T1000 (cell line): ENCODE results near the gene WFIKKN1.
A peak's percentile ranks its signal among the peaks of the same experiment; 100 is the strongest.

ENCODE experiments used
- DNase-seq: peaks from one replicate; lab custom pipeline; 2025; ENCODE audit warnings: mixed read lengths; lab: John Stamatoyannopoulos, UW

Gene WFIKKN1

GRCh38 chr16:674214-674881, 43.6 kb downstream of the WFIKKN1 start:
- DNase-seq: no peak

GRCh38 chr16:674968-675883, 44.4 kb downstream of the WFIKKN1 start, which contains the start of gene RHBDL1:
Gene RHBDL1 (plus strand): TSS chr16:675671. CDS start chr16:675791, 120 bp downstream.
- no peak for DNase-seq

DNA sequence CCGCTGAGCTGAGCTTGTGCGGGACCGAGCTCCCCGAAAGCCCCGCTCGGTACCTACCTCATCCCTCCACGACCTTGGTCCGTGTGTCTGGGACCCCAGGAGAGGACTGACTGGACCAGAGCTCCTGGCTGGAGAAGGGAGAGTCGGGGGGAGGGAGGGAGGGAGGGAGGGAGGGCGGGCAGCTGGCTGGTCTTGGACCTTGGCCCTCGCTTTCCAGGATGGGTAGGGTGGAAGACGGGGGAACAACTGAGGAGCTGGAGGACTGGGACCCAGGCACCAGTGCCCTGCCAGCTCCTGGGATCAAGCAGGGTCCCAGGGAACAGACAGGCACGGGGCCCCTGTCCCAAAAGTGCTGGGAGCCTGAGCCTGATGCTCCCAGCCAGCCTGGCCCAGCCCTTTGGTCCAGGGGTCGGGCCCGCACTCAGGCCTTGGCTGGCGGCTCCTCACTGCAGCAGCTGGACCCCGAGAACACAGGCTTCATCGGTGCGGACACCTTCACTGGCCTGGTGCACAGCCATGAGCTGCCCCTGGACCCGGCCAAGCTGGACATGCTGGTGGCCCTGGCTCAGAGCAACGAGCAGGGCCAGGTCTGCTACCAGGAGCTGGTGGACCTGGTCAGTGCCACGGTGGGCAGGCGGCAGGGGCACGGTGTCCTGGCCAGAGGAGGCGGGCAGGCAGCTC, 45.2 kb downstream of the WFIKKN1 start:
- DNase-seq: no peak

DNA sequence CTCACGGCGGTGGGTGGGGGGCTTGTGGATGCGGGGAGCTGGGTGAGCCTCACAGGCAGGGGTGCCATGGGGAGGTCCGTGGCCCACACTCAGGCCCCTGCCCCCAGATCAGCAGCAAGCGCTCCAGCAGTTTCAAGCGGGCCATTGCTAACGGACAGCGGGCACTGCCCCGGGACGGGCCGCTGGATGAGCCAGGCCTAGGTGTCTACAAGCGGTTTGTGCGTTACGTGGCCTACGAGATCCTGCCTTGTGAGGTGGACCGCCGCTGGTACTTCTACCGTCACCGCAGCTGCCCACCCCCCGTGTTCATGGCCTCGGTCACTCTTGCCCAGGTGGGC, 45.7 kb downstream of the WFIKKN1 start:
- DNase-seq: no peak

- no peak for DNase-seq
These were observed 46.1 kb downstream of the WFIKKN1 start for GRCh38 chr16:676913-677312.

DNA sequence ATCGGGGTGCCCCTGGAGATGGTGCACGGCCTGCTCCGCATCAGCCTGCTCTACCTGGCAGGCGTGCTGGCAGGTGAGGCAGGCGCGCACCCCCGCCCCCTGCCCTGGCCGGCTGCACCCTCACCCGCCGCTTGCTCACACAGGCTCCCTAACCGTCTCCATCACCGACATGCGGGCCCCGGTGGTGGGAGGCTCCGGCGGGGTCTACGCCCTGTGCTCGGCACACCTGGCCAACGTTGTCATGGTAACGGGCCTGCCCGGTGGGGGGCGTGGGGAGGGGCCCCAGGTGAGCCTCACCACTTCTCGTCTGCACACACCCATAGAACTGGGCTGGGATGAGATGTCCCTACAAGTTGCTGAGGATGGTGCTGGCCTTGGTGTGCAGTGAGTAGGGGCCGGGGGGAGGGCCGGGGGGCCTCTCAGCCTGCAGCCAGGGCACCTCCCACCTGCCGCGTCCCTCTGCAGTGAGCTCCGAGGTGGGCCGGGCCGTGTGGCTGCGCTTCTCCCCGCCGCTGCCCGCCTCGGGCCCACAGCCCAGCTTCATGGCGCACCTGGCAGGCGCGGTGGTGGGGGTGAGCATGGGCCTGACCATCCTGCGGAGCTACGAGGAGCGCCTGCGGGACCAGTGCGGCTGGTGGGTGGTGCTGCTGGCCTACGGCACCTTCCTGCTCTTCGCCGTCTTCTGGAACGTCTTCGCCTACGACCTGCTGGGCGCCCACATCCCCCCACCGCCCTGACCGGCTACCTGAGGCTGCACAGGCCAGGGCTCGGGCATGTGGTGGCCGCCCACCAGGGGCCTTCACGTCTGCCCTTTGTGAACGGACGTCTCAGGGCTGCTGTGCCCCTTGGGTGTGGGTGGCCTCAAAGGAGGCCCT, 46.8 kb downstream of the WFIKKN1 start:
- no peak for DNase-seq

DNA sequence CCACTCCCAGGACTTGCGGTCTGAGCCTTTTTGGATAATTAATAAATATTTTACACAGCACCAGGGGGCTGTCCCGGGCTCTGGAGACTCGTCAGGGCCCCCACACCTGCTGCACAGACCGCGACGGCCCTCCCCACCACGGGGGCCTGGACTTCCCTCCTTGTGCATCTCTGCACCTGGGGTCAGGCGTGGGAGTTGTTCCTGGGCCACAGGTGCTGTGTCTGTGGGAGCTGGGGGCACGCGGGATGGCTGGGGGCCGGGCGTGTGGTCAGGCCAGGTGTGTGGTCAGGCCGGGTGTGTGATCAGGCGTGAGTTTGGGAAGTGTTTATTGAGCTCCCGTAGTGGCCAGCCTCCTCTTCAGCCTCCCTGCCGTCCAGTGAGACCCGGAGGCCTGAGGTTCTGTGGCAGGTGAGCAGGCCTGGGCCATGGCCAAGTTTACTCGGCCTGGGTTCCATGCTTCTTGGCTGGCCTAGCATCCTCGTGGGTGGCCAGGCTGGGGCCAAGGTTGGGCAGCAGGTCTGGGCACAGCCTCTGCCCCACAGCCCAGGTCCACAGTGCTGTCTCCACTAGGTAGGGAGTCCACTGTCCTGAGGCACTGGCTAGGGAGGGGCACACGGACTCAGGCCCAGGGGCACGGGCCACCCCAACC, 47.5 kb downstream of the WFIKKN1 start:
- no peak for DNase-seq

GRCh38 chr16:678858-679813, 48.4 kb downstream of the WFIKKN1 start:
- peak; percentile 61 for DNase-seq

DNA sequence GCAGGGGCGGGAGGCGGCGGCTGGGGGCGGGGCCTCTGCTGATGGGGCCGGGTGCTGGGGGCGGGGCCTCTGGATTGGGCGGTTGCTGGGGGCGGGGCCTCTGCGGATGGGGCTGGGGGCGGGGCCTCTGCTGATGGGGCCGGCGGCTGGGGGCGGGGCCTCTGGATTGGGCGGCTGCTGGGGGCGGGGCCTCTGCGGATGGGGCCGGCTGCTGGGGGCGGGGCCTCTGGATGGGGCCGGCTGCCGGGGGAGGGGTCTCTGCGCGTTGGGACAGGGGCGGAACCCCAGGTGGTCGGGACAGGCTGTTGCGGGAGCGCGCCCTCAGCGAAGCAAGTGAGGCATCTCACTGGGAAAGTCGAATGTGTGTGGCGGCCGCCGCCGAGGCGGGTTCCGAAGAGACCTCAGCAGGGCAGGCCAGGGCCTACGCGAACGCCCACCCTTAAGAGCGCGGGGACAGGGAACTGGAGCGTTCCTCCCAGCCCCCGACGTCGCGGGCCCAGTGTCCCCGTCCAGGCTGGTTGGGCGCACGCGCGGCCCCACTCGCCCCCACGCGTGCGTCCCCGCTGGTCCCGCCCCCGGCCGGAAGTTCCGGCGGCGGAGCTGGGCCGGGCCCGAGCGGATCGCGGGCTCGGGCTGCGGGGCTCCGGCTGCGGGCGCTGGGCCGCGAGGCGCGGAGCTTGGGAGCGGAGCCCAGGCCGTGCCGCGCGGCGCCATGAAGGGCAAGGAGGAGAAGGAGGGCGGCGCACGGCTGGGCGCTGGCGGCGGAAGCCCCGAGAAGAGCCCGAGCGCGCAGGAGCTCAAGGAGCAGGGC, 49.2 kb downstream of the WFIKKN1 start, which contains the start of gene STUB1:
Gene STUB1, plus strand, starts transcription at position 597 of the 811 bp plus-strand sequence. Its CDS starts 116 bp downstream, at position 713.
- DNase-seq: peak; percentile 88

DNA sequence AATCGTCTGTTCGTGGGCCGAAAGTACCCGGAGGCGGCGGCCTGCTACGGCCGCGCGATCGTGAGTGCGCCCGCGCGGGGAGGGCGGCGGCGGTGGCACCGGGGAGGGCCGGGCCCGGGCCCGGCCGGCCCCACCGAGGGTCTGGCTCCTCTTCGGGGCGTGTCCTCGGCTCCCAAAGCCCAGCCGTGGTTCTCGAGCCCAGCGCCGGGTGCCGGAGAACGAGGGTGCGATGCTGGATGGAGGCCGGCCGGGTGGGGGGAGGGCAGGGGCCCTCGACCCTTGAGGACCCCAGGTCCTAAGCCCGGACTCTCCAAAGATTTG, 49.8 kb downstream of the WFIKKN1 start:
- no peak for DNase-seq

DNA sequence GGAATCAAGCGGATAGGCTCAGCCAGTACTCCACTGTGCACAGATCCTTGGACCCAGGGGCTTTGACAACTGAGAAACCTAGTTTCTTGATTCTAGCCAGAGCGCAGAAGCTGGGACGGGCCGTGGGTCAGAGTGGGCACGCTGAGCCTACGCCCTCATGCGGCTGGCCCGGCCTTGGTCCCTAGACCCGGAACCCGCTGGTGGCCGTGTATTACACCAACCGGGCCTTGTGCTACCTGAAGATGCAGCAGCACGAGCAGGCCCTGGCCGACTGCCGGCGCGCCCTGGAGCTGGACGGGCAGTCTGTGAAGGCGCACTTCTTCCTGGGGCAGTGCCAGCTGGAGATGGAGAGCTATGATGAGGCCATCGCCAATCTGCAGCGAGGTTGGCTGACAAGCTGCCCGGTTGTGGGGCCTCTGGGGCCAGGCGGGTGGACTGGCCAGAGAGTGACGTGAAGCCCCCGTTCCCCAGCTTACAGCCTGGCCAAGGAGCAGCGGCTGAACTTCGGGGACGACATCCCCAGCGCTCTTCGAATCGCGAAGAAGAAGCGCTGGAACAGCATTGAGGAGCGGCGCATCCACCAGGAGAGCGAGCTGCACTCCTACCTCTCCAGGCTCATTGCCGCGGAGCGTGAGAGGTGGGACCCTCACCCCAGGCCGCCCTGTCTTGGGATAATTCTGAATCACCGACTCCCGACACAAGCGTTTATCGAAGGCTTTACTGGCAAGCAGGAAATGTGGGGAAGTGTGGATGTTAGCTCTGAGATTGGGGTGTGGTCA, 50.4 kb downstream of the WFIKKN1 start:
- peak; percentile 28 for DNase-seq

DNA sequence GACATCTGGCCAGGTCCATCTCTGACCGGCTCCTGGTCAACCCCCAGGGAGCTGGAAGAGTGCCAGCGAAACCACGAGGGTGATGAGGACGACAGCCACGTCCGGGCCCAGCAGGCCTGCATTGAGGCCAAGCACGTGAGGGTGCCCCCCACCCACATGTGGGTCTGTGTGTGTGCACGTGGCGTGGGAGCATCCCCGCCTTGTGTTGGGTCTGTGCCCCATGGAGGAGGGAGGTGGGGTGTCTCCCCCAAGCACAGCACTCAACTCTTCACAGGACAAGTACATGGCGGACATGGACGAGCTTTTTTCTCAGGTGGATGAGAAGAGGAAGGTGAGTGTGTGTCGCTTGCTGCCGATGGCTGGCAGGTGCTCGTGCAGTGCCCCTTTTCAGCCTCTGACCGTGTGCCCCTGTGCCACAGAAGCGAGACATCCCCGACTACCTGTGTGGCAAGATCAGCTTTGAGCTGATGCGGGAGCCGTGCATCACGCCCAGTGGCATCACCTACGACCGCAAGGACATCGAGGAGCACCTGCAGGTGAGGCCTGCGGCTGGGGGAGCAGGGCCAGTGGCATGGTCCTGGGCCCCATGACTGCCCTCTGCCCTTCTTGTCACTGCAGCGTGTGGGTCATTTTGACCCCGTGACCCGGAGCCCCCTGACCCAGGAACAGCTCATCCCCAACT, 51.1 kb downstream of the WFIKKN1 start:
- peak; percentile 26 for DNase-seq

DNA sequence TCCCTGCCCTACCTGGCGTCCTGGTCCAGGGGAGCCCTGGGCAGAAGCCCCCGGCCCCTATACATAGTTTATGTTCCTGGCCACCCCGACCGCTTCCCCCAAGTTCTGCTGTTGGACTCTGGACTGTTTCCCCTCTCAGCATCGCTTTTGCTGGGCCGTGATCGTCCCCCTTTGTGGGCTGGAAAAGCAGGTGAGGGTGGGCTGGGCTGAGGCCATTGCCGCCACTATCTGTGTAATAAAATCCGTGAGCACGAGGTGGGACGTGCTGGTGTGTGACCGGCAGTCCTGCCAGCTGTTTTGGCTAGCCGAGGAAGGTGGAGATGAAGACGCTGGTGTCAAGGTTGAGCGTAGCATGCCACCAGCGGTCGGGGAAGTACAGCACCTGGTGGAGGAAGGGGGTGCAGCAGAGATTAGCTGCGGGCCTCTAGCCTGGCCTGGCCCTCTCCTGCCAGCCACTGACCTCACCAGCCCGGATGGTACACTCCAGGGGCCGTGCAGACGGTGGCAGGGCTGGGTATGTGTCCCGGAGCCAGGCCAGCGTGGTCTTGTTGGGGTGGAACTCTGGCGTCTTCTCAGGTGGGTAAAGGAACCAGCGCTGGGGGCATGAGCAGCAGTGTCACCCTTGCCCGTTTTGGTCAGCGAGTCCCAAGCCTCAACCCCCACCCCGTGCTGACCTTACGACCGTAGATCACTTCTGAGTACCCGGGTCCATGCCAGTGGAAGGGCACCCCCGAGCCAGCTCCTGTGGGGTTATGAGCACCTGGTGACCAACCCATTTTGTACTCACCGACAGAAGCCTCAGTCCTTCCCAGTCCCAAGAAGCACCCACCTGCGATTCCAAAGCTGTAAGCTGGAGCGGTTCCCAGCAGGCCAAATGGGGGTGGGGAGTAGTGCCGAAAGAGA, 52.0 kb downstream of the WFIKKN1 start:
- no peak for DNase-seq

- DNase-seq: no peak
These were observed 52.7 kb downstream of the WFIKKN1 start for GRCh38 chr16:683396-684070.
